ENCODE results near the gene GLYATL2. TPM values are rescaled to one million over a fixed set of nuclear protein-coding genes. Genes with fewer than 3 reads are reported as not detected.

GLYATL2 gene
- total and polyA plus RNA-seq, 2 of the 13 experiments (the other 11 are each of a cell fraction or from before 2014, with no cell fraction given) = not detected

DNA sequence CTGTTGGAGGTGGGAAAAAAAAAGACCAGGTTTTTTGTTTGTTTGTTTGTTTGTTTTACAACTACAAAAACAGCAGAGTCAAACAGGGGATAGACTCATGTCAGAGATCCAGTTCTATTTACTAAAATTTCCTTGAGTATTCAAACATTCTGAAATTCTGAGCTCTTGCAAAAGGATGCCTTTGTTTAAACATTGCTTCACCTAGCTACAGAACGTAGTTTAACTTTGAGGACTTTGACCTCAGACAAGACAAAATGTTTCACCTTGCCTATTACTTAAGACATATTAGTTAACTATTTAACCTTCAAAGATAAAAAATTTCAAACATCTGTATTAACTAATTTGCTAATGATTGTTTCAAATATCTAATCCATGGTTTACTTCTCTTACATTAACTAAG lies 36.1 kb upstream of the GLYATL2 start (continued):
- no peak for TF ChIP-seq RFXAP (CRISPR knock-in tag; IDR thresholded peaks at IDR 0.05; ENCODE audit: borderline replicate concordance)
- no peak for TF ChIP-seq ZNF552 (CRISPR knock-in tag; IDR thresholded peaks at IDR 0.05; ENCODE audit: borderline replicate concordance)
- TF ChIP-seq TAF15 (IDR thresholded peaks at IDR 0.05; ENCODE audit: low read depth, low read length, poor library complexity, severe bottlenecking) = no peak
- no peak for TF ChIP-seq NFKB2 (CRISPR knock-in tag; IDR thresholded peaks at IDR 0.05; ENCODE audit: borderline replicate concordance)
- TF ChIP-seq ZNF296 (CRISPR knock-in tag; conservative IDR thresholded peaks at IDR 0.05) = no peak
- TF ChIP-seq, protein P1, sequence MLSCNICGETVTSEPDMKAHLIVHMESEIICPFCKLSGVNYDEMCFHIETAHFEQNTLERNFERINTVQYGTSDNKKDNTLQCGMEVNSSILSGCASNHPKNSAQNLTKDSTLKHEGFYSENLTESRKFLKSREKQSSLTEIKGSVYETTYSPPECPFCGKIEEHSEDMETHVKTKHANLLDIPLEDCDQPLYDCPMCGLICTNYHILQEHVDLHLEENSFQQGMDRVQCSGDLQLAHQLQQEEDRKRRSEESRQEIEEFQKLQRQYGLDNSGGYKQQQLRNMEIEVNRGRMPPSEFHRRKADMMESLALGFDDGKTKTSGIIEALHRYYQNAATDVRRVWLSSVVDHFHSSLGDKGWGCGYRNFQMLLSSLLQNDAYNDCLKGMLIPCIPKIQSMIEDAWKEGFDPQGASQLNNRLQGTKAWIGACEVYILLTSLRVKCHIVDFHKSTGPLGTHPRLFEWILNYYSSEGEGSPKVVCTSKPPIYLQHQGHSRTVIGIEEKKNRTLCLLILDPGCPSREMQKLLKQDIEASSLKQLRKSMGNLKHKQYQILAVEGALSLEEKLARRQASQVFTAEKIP (CRISPR knock-in tag; IDR thresholded peaks at IDR 0.05; ENCODE audit: borderline replicate concordance) = no peak
- no peak for TF ChIP-seq CBFB (CRISPR knock-in tag; IDR thresholded peaks at IDR 0.05)
- TF ChIP-seq TAF1 (CRISPR knock-in tag; IDR thresholded peaks at IDR 0.05) = no peak
- no peak for TF ChIP-seq ZNF549 (CRISPR knock-in tag; IDR thresholded peaks at IDR 0.05)
- TF ChIP-seq, protein P2, sequence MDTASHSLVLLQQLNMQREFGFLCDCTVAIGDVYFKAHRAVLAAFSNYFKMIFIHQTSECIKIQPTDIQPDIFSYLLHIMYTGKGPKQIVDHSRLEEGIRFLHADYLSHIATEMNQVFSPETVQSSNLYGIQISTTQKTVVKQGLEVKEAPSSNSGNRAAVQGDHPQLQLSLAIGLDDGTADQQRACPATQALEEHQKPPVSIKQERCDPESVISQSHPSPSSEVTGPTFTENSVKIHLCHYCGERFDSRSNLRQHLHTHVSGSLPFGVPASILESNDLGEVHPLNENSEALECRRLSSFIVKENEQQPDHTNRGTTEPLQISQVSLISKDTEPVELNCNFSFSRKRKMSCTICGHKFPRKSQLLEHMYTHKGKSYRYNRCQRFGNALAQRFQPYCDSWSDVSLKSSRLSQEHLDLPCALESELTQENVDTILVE (CRISPR knock-in tag; IDR thresholded peaks at IDR 0.05) = no peak
- no peak for TF ChIP-seq FOXA1 (IDR thresholded peaks at IDR 0.05)
- TF ChIP-seq FOXA1 (CRISPR knock-in tag; IDR thresholded peaks at IDR 0.05) = peak; percentile 73
- TF ChIP-seq, protein P3, sequence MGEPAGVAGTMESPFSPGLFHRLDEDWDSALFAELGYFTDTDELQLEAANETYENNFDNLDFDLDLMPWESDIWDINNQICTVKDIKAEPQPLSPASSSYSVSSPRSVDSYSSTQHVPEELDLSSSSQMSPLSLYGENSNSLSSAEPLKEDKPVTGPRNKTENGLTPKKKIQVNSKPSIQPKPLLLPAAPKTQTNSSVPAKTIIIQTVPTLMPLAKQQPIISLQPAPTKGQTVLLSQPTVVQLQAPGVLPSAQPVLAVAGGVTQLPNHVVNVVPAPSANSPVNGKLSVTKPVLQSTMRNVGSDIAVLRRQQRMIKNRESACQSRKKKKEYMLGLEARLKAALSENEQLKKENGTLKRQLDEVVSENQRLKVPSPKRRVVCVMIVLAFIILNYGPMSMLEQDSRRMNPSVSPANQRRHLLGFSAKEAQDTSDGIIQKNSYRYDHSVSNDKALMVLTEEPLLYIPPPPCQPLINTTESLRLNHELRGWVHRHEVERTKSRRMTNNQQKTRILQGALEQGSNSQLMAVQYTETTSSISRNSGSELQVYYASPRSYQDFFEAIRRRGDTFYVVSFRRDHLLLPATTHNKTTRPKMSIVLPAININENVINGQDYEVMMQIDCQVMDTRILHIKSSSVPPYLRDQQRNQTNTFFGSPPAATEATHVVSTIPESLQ (CRISPR knock-in tag; conservative IDR thresholded peaks at IDR 0.05) = no peak
- TF ChIP-seq HMGA1 (CRISPR knock-in tag; conservative IDR thresholded peaks at IDR 0.05) = no peak
- no peak for TF ChIP-seq ZNF292 (CRISPR knock-in tag; IDR thresholded peaks at IDR 0.05; ENCODE audit: borderline replicate concordance, low read depth)
- no peak for TF ChIP-seq CBX2 (IDR thresholded peaks at IDR 0.05; ENCODE audit: low read depth, low read length)
- TF ChIP-seq CBX2 (CRISPR knock-in tag; IDR thresholded peaks at IDR 0.05; ENCODE audit: low read depth) = no peak
- TF ChIP-seq, protein P4, sequence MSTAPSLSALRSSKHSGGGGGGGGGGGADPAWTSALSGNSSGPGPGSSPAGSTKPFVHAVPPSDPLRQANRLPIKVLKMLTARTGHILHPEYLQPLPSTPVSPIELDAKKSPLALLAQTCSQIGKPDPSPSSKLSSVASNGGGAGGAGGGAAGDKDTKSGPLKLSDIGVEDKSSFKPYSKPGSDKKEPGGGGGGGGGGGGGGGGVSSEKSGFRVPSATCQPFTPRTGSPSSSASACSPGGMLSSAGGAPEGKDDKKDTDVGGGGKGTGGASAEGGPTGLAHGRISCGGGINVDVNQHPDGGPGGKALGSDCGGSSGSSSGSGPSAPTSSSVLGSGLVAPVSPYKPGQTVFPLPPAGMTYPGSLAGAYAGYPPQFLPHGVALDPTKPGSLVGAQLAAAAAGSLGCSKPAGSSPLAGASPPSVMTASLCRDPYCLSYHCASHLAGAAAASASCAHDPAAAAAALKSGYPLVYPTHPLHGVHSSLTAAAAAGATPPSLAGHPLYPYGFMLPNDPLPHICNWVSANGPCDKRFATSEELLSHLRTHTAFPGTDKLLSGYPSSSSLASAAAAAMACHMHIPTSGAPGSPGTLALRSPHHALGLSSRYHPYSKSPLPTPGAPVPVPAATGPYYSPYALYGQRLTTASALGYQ (CRISPR knock-in tag; IDR thresholded peaks at IDR 0.05) = no peak
- TF ChIP-seq STAT5B (CRISPR knock-in tag; IDR thresholded peaks at IDR 0.05) = no peak
- TF ChIP-seq, protein P5, sequence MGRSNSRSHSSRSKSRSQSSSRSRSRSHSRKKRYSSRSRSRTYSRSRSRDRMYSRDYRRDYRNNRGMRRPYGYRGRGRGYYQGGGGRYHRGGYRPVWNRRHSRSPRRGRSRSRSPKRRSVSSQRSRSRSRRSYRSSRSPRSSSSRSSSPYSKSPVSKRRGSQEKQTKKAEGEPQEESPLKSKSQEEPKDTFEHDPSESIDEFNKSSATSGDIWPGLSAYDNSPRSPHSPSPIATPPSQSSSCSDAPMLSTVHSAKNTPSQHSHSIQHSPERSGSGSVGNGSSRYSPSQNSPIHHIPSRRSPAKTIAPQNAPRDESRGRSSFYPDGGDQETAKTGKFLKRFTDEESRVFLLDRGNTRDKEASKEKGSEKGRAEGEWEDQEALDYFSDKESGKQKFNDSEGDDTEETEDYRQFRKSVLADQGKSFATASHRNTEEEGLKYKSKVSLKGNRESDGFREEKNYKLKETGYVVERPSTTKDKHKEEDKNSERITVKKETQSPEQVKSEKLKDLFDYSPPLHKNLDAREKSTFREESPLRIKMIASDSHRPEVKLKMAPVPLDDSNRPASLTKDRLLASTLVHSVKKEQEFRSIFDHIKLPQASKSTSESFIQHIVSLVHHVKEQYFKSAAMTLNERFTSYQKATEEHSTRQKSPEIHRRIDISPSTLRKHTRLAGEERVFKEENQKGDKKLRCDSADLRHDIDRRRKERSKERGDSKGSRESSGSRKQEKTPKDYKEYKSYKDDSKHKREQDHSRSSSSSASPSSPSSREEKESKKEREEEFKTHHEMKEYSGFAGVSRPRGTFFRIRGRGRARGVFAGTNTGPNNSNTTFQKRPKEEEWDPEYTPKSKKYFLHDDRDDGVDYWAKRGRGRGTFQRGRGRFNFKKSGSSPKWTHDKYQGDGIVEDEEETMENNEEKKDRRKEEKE (IDR thresholded peaks at IDR 0.05) = no peak
